COLO829 (cell line): ENCODE measurements around the gene STATH.
"Not testable (repeated sequence)": the region's sequence is repeated elsewhere in the genome, so short reads cannot be mapped to it uniquely, and the experiment has no call there.

Experiments used
- DNase-seq: peaks from one replicate; pipeline ENCODE4 v3.0.0; 2012; ENCODE audit warnings: low spot score

STATH gene, protein sequence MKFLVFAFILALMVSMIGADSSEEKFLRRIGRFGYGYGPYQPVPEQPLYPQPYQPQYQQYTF

DNA sequence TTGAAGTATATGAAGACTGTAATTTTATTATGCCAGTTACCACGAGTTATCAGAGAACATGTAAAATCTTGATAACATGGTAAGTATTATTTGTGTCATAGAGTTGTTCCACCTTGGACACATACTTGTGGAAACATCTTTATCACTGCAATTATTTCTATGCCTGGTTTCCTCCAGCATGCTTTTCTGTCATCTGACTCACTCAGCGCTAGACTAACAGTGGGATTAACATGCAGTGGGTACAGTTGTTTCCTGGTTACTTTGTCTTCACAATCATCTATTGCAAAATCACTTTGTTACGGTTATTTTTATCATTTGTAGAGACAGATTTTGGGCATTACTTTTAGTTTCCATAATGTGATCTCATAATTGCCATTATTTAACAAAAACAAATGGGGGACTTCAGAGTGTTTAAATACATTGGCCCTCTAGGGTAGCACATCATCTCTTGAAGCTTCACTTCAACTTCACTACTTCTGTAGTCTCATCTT lies at the start of gene STATH:
STATH (plus strand) TSS at position 441 of the 491 bp plus-strand sequence. CDS start 2,472 bp downstream, outside the sequence.
- DNase-seq, result no peak

DNA sequence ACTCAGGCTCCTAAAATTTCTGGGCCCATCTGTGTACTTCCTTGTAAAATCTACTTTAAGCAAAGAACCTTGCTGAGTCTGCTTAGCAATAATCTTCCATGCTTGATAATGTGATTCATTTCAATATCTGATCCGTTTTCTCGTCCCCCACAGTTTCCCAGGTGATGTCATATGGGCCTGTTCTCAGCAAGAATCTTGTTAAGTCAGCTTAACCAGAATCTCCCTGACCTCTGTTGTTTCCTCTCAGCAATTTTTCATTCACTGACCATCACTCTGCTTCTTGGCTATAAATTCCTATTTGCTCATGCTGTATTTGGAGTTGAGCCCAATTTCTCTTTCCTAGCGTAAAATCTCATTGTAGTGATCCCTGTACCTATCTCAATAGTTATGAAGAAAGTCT lies 44.2 kb upstream of the STATH start:
- DNase-seq, result no peak

DNA sequence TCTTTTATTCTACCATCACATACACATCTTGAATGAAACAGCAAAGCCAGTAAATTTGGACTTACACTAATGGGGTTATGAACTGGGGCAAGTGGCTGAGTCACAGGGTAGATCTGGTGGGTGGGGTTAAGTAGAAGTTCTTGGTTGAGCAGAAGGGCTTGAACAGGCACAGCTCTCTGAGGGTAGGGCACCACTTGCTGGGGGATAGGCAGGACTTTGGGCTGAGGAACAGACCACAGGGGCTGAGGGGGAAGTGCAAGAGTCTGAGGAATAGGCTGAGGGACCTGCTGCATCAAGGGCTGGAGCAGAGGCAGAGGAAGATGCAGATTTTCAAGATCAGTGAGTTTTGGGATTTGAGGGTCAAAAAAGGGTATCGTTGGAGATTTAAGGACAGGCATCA lies 38.6 kb upstream of the STATH start:
- no peak for DNase-seq

DNA sequence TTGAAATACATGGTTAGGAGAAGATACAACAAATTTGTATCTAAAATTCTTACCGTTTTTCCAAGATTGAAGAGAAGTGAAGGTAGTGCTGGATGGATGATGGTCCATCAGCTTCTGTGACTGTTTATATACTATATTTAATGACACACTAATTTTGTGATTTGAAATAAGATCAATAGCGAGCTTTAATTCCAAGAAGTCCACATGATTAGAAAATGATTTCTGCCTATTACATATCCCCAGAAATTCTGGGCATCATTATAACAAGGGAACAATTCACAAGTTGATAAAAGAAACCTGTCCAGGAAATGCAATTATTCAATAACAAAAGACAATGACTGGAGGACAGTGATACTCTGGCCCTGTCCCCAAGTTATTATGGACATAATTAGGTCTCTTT lies 30.1 kb upstream of the STATH start, which contains the start of gene CSN2:
CSN2 (minus strand) TSS at position 101 of the 400 bp plus-strand sequence. CDS start 4,733 bp downstream, outside the sequence.
- DNase-seq, result no peak

DNA sequence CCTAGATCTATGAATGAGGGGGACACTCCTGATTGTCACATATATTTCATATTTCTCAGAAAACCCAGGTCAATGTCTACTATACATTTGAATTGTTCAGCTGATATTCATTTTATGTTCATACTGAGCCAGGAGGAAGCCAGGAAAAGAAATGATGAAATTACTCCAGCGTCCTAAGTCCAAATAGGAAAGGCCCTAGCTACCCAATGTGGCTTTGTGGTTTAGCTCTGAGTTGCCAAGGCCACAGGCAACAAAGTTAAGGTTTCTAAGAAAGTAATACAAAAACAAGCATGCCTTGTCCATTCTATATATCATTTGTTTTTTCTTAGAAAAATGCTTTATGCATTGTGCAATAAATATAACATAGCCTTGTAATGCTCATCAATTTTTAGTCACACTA lies 25.7 kb upstream of the STATH start:
- no peak for DNase-seq

DNA sequence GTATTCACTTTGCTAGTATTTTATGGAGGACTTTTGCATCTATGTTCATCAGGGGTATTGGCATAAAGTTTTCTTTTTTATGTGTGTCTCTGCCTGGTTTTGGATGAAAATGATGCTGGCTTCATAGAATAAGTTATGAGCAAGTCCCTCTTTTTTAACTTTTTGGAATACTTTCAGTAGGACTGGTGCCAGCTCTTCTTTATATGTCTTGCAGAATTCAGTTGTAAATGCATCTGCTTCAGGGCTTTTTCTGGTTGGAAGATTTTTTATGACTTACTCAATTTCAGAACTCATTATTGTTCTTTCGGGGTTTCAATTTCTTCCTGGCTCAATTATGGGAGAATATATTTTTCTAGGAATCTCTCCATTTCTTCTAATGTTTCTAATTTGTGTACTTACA lies 21.1 kb upstream of the STATH start:
- DNase-seq, result no peak

DNA sequence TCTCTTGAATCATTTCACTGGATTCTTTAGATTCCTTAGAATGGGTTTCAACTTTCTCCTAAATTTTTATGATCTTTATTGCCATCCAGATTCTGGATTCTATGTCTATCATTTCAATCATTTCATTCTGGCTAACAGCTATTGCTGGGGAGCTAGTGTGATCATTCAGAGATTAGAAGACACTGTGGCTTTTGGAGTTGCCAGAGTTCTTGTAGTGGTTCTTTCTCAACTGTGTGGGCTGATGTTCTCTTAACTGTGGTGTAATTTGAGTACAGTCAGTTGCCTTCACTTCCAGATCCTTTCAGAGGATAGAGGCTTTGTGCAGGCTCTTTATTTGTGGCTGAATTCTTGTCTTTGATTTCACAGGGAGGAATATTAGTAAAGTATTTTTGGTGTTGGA lies 18.2 kb upstream of the STATH start:
- DNase-seq, result no peak

DNA sequence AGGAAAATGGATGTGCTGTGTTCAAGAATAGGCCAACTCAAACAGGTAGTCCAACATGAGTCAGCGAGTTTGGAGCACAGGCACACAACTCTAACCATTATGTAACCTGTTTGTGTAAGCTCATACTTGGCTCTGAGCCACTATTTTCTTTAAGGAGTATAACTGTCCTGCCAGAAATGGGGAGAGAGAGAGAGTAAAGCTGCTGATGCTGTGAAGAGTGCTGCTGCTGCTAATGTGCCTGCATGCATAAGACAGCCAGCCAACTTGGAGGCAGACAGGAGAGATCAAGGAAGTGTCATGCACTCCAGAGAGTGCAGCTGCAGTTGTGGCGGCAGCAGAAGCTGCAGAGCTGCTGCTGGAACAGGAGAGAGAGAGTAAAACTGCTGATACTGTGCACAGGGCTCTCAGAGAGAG lies 11.7 kb upstream of the STATH start:
- DNase-seq, result no peak

DNA sequence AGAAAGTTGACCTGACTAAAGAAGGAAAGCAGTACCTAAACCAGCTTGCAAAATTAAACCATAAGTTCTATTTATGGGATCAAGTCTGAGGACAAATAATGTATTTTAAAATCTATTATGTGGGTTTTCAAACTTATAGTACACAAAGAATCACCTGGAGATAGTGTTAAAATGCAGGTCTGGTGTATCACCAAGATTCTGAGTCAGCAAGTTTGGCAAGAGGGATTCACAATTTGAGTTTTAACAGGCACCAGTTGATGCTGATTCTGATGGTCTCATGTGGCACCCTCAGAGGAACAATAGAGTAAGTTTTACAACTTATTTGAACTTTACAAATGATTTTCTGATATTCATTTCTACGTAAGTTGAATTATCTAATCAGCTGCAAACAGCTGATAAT lies 9.1 kb upstream of the STATH start:
- no peak for DNase-seq

DNA sequence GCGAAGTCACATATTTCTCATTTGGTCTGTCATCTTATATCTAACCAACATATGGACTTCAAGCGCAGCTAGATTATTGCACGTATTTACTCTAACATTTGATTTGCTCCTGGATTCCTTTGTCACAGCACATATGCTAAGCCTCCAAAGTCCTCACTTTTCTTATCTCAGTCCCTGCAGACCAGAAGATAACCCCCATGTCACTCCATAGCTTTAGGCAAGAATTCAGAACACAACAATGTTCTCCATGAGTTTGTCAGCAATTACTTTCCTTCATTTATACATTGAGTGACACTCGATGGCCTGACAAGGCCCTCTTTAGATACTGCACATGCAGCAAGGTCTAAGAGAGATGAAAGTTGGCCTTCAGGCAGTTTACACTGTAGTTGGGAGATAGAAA lies 4.8 kb upstream of the STATH start:
- DNase-seq, result no peak

DNA sequence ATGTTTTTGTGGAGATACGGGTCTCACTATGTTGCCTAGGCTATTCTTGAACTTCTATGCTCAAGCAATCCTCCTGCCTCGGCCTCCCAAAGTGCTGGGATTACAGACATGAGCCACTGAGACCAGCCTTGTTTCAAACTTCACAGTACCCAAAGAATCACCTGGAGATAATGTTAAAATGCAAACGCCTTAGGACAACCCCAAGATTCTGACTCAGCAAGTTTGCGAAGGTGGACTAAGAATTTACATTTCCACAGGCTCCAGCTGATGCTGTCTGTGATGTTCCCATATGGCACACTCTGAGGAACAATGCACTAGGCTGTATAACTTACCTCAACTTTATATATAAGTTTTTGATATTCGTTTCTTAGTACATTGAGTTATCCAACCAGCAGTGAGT lies 984 bp upstream of the STATH start:
- no peak for DNase-seq

DNA sequence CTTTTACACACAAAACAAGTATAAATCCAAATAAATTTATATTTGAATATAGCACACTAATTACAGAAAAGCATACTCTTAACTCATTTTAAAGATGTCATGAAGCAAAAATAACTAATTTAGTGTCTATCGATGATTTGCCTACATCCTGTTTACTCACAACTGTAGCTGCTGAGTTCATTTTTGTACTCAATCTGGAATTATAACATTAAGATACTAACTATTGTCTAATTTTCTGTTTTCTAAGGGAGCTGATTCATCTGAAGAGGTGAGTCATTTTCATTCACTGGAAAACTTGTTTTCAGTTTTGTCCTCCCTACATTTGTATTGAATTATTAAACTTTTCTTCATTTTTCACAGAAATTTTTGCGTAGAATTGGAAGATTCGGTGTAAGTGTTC lies 3.7 kb downstream of the STATH start:
- DNase-seq, result no peak

DNA sequence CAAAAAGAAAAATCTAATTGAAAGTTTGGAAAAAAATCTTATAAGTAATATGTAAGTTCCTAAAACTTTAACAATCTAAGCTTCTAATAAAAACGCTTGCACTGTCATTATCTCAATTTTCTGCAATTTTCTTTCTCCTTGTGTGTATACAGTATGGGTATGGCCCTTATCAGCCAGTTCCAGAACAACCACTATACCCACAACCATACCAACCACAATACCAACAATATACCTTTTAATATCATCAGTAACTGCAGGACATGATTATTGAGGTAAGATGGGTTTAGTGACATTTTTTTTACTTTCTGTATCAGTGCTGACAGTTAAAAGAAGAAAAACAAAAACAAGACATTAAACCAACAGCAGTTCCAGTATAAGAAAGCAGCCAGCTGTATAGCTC lies 4.9 kb downstream of the STATH start:
- no peak for DNase-seq

DNA sequence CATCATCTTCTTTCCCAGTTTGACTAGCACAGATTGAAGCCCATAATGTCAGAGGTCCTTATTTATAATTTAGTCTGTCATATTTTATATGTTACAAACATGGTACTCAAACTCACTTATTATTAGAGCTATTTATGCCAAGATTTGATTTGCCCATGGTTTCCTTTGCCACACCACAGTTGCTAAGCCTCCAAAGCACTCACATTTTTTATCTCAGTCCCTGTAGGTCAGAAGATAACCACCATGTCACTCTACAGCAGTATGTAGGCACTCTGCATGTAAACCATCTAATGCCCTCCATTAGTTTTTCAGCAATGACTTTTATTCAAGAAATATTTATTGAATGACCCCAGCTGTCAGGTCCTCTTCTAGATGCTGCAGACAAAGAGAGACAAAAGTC lies 6.7 kb downstream of the STATH start:
- no peak for DNase-seq

DNA sequence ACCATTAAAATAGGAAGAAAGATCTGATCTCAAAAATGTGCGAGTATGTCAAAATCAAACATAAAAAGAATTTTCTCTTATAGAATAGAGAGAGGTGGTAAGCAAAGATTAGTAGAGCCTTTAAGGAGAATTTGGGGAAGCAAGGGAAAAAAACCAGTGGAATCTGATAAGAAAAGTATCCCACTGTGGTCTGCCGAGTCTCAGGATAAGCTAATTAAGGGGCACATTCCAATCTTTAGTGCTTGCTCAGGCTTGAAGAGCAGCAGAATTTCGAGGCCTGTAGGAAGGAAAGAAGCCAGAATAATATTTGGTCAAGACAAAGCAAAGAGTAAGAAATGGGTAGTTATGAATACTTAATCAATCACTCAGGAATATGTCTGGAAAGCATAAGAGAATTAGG lies 13.0 kb downstream of the STATH start:
- DNase-seq, result no peak

DNA sequence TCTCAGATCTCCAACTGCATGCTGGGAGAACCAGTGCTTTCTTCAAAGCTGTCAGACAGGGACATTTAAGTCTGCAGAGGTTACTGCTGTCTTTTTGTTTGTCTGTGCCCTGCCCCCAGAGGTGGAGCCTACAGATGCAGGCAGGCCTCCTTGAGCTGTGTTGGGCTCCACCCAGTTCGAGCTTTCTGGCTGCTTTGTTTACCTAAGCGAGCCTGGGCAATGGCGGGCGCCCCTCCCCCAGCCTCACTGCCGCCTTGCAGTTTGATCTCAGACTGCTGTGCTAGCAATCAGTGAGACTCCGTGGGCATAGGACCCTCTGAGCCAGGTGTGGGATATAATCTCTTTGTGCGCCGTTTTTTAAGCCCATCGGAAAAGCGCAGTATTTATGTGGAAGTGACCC lies 23.2 kb downstream of the STATH start:
- DNase-seq, result not testable (repeated sequence)

DNA sequence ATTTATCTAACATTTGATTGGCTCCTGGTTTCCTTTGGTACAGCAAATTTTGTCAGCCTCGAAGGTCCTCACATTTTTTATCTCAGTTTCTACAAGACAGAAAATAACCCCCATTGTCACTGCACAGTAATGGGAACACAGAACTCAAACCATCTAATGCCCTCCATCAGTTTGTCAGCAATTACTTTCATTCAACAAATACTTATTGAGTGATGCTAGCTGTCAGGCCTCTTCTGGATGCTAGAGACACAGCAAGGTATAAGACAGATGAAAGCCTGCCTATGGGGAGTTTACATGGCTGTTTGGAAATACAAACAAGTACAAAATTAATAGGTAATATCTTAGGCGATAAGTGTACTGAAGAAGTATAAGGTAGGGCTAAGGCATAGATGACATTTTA lies 27.5 kb downstream of the STATH start:
- DNase-seq, result no peak

DNA sequence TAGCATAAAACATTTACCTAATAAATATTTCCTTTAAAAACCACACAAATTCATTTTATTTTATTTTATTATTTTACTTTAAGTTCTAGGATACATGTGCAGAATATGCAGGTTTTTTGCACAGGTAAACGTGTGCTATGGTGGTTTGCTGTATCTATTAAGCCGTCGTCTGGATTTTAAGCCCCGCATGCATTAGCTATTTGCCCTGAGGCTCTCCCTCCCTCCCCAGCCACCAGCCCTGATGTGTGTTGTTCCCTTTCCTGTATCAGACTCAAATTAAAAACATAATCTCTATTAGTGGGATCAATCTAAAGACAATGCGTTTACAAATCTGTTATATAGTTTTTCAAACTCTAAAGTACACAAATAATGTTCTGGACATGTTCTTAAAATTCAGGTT lies 31.2 kb downstream of the STATH start:
- DNase-seq, result no peak

DNA sequence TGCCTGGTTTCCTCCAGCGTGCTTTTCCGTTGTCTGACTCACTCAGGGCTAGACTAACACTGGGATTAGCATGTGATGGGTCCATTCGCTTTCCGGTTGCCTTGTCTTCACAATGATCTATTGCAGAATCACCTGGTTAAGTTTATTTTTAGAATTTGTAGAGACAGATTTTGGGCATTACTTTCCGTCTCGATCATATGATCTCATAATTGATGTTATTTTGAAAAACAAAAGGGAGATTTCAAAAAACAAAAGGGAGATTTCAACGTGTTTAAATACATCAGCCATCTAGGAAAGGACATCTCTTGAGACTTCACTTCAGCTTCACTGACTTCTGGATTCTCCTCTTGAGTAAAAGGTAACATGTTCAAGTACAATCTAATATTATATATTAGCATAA lies 32.4 kb downstream of the STATH start, which contains the start of gene HTN3:
HTN3 (plus strand) TSS at position 301 of the 400 bp plus-strand sequence. CDS start 2,282 bp downstream, outside the sequence.
- DNase-seq, result not testable (repeated sequence)

DNA sequence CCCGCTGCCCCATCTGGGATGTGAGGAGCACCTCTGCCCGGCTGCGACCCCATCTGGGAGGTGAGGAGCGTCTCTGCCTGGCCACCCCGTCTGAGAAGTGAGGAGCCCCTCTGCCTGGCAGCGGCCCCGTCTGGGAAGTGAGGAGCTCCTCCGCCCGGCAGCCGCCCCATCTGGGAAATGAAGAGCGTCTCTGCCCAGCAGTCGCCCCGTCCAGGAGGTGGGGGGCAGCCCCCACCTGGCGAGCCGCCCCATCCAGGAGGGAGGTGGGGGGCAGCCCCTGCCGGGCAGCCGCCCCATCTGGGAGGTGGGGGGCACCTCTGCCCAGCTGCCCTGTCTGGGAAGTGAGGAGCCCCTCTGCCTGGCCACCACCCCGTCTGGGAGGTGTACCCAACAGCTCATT lies 41.8 kb downstream of the STATH start:
- not testable (repeated sequence) for DNase-seq

DNA sequence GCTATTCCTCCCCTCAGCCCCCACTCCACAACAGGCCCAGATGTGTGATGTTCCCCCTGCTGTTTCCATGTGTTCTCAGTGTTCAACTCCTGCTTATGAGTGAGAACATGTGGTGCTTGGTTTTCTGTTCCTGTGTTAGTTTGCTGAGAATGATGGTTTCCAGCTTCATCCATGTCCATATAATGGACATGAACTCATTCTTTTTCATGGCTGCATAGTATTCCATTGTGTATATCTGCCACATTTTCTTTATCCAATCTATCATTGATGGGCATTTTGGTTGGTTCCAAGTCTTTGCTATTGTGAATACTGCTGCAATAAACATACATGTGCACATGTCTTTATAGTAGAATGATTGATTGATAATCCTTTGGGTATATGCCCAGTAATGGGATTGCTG lies 44.2 kb downstream of the STATH start:
- DNase-seq, result not testable (repeated sequence)

DNA sequence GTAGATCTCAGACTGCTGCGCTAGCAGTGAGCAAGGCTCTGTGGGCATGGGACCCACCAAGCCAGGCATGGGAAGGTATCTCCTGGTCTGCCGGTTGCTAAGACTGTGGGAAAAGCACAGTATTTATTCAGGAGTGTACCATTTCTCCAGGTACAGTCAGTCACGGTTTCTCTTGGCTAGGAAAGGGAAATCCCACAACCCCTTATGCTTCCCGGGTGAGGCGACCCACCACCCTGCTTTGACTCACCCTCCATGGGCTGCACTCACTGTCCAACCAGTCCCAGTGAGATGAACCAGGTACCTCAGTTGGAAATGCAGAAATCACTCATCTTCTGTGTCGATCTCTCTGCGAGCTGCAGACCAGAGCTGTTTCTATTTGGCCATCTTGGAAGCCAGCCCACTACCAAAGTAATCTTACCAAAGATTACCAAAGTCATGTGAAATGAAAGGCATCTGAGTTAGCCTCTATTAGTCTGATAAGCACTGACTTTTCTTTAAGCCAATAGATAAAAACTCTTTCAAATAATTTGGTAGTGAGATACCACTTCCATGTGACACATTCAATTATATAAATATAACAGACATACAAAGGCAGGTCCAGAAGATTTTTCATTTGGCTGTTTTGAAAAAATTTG lies 46.0 kb downstream of the STATH start:
- no peak for DNase-seq

DNA sequence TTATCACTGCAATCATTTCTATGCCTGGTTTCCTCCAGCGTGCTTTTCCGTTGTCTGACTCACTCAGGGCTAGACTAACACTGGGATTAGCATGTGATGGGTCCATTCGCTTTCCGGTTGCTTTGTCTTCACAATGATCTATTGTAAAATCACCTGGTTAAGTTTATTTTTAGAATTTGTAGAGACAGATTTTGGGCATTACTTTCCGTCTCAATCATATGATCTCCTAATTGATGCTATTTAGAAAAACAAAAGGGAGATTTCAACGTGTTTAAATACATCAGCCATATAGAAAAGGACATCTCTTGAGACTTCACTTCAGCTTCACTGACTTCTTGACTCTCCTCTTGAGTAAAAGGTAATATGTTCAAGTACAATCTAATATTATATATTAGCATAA lies 54.4 kb downstream of the STATH start, which contains the start of gene HTN1:
HTN1 (plus strand) TSS at position 301 of the 400 bp plus-strand sequence. CDS start 2,639 bp downstream, outside the sequence.
- DNase-seq, result peak; percentile 11
